Mucosa of descending colon (tissue), 3 donors: Measurements from ENCODE around the gene HMGB3. TPM values are rescaled to one million over a fixed set of nuclear protein-coding genes. Genes with fewer than 3 reads are reported as not detected.

ENCODE experiments used
- ATAC-seq: fragments of 200-7000 bp; cut with Tn5 transposase; one replicate; pipeline ENCODE4 v1.9.1; 2020; ENCODE audit warnings: mild to moderate bottlenecking, moderate library complexity
- DNase-seq, 3 donors: peaks; one replicate each; pipeline ENCODE4 v3.0.0-alpha.2; 2020
- H3K36me3 ChIP-seq: fragments of 200-600 bp; one replicate; pipeline ENCODE4 v1.8.0; 2021; ENCODE audit warnings: low read depth, mild to moderate bottlenecking
- H3K4me1 ChIP-seq: fragments of 200-600 bp; one replicate; pipeline ENCODE4 v1.8.0; 2021; ENCODE audit warnings: low read depth, mild to moderate bottlenecking
- H3K4me3 ChIP-seq: fragments of 200-600 bp; one replicate; pipeline ENCODE4 v1.8.0; 2021; ENCODE audit warnings: mild to moderate bottlenecking
- H3K9me3 ChIP-seq: fragments of 200-600 bp; one replicate; pipeline ENCODE4 v1.8.0; 2021; ENCODE audit warnings: mild to moderate bottlenecking
- CTCF ChIP-seq: fragments of 200-600 bp; IDR thresholded peaks from one replicate; pipeline ENCODE4 v1.8.0; 2022; ENCODE audit warnings: antibody characterized with exemption, mild to moderate bottlenecking
- intact Hi-C, 2 donors: fragments of 100-400 bp; cut with DNase I in 1 of 2; cut with micrococcal nuclease in 1 of 2; formaldehyde crosslinking; loops; one replicate each; pipeline versions ENCODE4 v1.11.0 to v1.11.1; 2022; cut with DNase I, micrococcal nuclease
- total RNA-seq, 3 donors: library from RNA; stranded (reverse); fragmentation: NEBNext Ultra II Directional in 2 of 3; extraction: Animal tissue kit (Norgen Biotek cat#: 25700) in 2 of 3; gene quantifications; one replicate each; pipeline versions ENCODE4 v1.2.1 to v1.2.4, GENCODE V29; 2021 to 2023
- donor health status: DM: no; HTN: no; CAD: no; lungs with moderate emphysema.
- donor health status: DM: no; HTN: no; CAD: no.
- donor health status: DM: no; HTN: yes; CAD: no.

HMGB3 gene
- total RNA-seq, 3 donors from 2014 or later = 9.8 to 51.2 (median 29.1) TPM

- ATAC-seq (no peak), DNase-seq (no peak)
- intact Hi-C loops = no loop called here
- no peaks in the 10 kb centered on the region for H3K4me1 ChIP-seq
- no peak for TF ChIP-seq CTCF
- H3K36me3 ChIP-seq = no peaks in the 10 kb centered on the region
- H3K9me3 ChIP-seq = no peaks in the 10 kb centered on the region
- H3K4me3 ChIP-seq = no peak overlapping the region
Observed at GRCh38 chrX:151030845-151031244, 47.7 kb downstream of the HMGB3 start.

GRCh38 chrX:151031391-151031975 lies 48.3 kb downstream of the HMGB3 start:
- DNase-seq (no peak), ATAC-seq (no peak)
- Histone ChIP-seq H3K4me1 (no peaks in the 10 kb centered on the region), H3K9me3 (no peaks in the 10 kb centered on the region), H3K36me3 (no peaks in the 10 kb centered on the region), H3K4me3 (no peak overlapping the region)
- intact Hi-C loops = no loop called here
- no peak for TF ChIP-seq CTCF

GRCh38 chrX:151039351-151039750 lies 56.2 kb downstream of the HMGB3 start:
- intact Hi-C loops = no loop called here
- H3K4me1 ChIP-seq = no peaks in the 10 kb centered on the region
- DNase-seq (no peak), ATAC-seq (no peak)
- TF ChIP-seq CTCF = no peak
- H3K4me3 ChIP-seq = no peak overlapping the region
- no peaks in the 10 kb centered on the region for H3K36me3 ChIP-seq
- H3K9me3 ChIP-seq = no peaks in the 10 kb centered on the region

Other genes with a start within 250 kb of the HMGB3 start
- gene CD99L2, start 84.7 kb upstream of the HMGB3 start, total RNA-seq = 10 to 100 TPM; 12.3 to 48.0 (median 15.6) TPM
- not detected for gene GPR50, start 193.2 kb downstream of the HMGB3 start, total RNA-seq